SK-N-SH treated with all-trans-retinoic acid at 6 μM for 48 hours (cell line): ENCODE measurements around the gene NXF1.

Experiments used
- CREB5 ChIP-seq: fragments of 250-450 bp; sonication (Bioruptor Pico); IDR thresholded peaks from 2 replicates; pipeline ENCODE4 v1.5.1; 2020; ENCODE audit warnings: low read depth, mild to moderate bottlenecking, moderate library complexity
- CSDC2 ChIP-seq: fragments of 250-450 bp; sonication (Bioruptor Pico); IDR thresholded peaks from 2 replicates; pipeline ENCODE4 v1.5.0; 2020; ENCODE audit warnings: mild to moderate bottlenecking, moderate library complexity
- CSRNP3 ChIP-seq: fragments of 250-450 bp; sonication (Bioruptor Pico); IDR thresholded peaks from 2 replicates; pipeline ENCODE4 v1.5.1; 2021; ENCODE audit warnings: mild to moderate bottlenecking, moderate library complexity
- ESRRG ChIP-seq: fragments of 250-450 bp; sonication (Bioruptor Pico); IDR thresholded peaks from 2 replicates; pipeline ENCODE4 v1.6.1; 2021; ENCODE audit warnings: mild to moderate bottlenecking
- GLIS3 ChIP-seq: fragments of 250-450 bp; sonication (Bioruptor Pico); IDR thresholded peaks from 2 replicates; pipeline ENCODE4 v1.5.0; 2020; ENCODE audit warnings: mild to moderate bottlenecking, moderate library complexity
- ISL1 ChIP-seq: fragments of 250-450 bp; sonication (Bioruptor Pico); IDR thresholded peaks from 2 replicates; pipeline ENCODE4 v2.1.2; 2022; ENCODE audit warnings: mild to moderate bottlenecking, moderate library complexity
- OSR1 ChIP-seq: fragments of 250-450 bp; sonication (Bioruptor Pico); IDR thresholded peaks from 2 replicates; pipeline ENCODE4 v1.8.0; 2022; ENCODE audit warnings: moderate library complexity, mild to moderate bottlenecking, inconsistent platforms
- PATZ1 ChIP-seq: fragments of 250-450 bp; sonication (Bioruptor Pico); IDR thresholded peaks from 2 replicates; pipeline ENCODE4 v1.8.0; 2020; ENCODE audit warnings: mild to moderate bottlenecking, moderate library complexity, borderline replicate concordance
- RARB ChIP-seq: fragments of 250-450 bp; sonication (Bioruptor Pico); IDR thresholded peaks from 2 replicates; pipeline ENCODE4 v1.8.0; 2021; ENCODE audit warnings: mild to moderate bottlenecking, moderate library complexity
- TCF4 ChIP-seq: fragments of 250-450 bp; sonication (Bioruptor Pico); IDR thresholded peaks from 2 replicates; pipeline ENCODE4 v1.8.0; 2021; ENCODE audit warnings: mild to moderate bottlenecking, moderate library complexity, borderline replicate concordance
- ZFP30 ChIP-seq: fragments of 450-650 bp; formaldehyde crosslinking; IDR thresholded peaks from 2 replicates; pipeline ENCODE4 v1.5.0; 2022; ENCODE audit warnings: mild to moderate bottlenecking, moderate library complexity
- ZNF565 ChIP-seq: fragments of 450-650 bp; formaldehyde crosslinking; conservative IDR thresholded peaks from 2 replicates; pipeline ENCODE4 v1.5.0; 2020; ENCODE audit warnings: low read depth, mild to moderate bottlenecking, moderate library complexity
- ZNF70 ChIP-seq: fragments of 450-650 bp; formaldehyde crosslinking; IDR thresholded peaks from 2 replicates; pipeline ENCODE4 v1.5.0; 2020; ENCODE audit warnings: mild to moderate bottlenecking, moderate library complexity
- ZNF8 ChIP-seq: fragments of 450-650 bp; formaldehyde crosslinking; IDR thresholded peaks from 2 replicates; pipeline ENCODE4 v1.5.0; 2020; ENCODE audit warnings: mild to moderate bottlenecking, moderate library complexity

- TF ChIP-seq CSDC2 (CRISPR knock-in tag) (no peak), ZNF8 (CRISPR knock-in tag) (no peak), PATZ1 (CRISPR knock-in tag) (no peak), ZFP30 (CRISPR knock-in tag) (no peak), ESRRG (CRISPR knock-in tag) (no peak), CREB5 (CRISPR knock-in tag) (no peak), ISL1 (CRISPR knock-in tag) (no peak), OSR1 (CRISPR knock-in tag) (no peak), TCF4 (CRISPR knock-in tag) (no peak), ZNF70 (CRISPR knock-in tag) (no peak), ZNF565 (CRISPR knock-in tag) (no peak), GLIS3 (CRISPR knock-in tag) (no peak), CSRNP3 (no peak), RARB (no peak)
Observed at GRCh38 chr11:62854013-62854824, 49.0 kb upstream of the NXF1 start.
